Prostate gland (tissue), 2 donors: Measurements from ENCODE around the gene MTARC2. TPM values are rescaled to one million over a fixed set of nuclear protein-coding genes. Genes with fewer than 3 reads are reported as not detected.

Experiments used
- DNase-seq: peaks from one replicate; pipeline ENCODE4 v3.0.0-alpha.2; 2019; ENCODE audit warnings: low spot score
- H3K27ac ChIP-seq, 2 donors: fragments of 200-600 bp; sonication (generic); 2 replicates each; pipeline ENCODE4 v1.5.1; 2017 to 2019
- H3K27me3 ChIP-seq: fragments of 200-600 bp; sonication (generic); replicated peaks from 2 replicates; pipeline ENCODE4 v1.5.1; 2019; ENCODE audit not compliant: insufficient read depth
- H3K36me3 ChIP-seq, 2 donors: fragments of 200-600 bp; sonication (generic); 1 replicate in 1 of 2; 2 replicates in 1 of 2; pipeline versions ENCODE4 v1.5.1 to v1.8.1; 2017 to 2019
- H3K4me1 ChIP-seq: fragments of 200-600 bp; sonication (generic); replicated peaks from 2 replicates; pipeline ENCODE4 v1.5.1; 2019
- H3K4me3 ChIP-seq, 2 donors: fragments of 200-600 bp; sonication (generic); 2 replicates each; pipeline ENCODE4 v1.5.1; 2017 to 2019
- H3K9me3 ChIP-seq: fragments of 200-600 bp; sonication (generic); 2 replicates; pipeline ENCODE4 v1.5.1; 2017
- POLR2A ChIP-seq: fragments of 450-650 bp; IDR thresholded peaks from one replicate; pipeline ENCODE4 v1.6.1; 2016; ENCODE audit warnings: antibody characterized with exemption, mild to moderate bottlenecking
- POLR2AphosphoS5 ChIP-seq: sonication (generic); formaldehyde crosslinking; IDR thresholded peaks from one replicate; pipeline ENCODE4 v1.6.1; 2017; ENCODE audit warnings: antibody characterized with exemption
- WGBS: methylation state at CpG from one replicate; pipeline ENCODE4 v1.1.5; 2018; 5-methylcytosine and 5-hydroxymethylcytosine counted together
- intact Hi-C: fragments of 100-400 bp; cut with DNase I; formaldehyde crosslinking; loops from one replicate; pipeline ENCODE4 v1.14.2; 2022
- total RNA-seq, 2 donors: library from RNA; depleted of rRNA; stranded (reverse); fragments of >200 nt; gene quantifications; one replicate each; pipeline ENCODE4 v1.1.0, GENCODE V29; 2016
- TF ChIP-seq, protein P1 (sequence below), 4 experiments: fragments of 200-600 bp in 2 of 4; fragments of 450-650 bp in 2 of 4; sonication (generic) in 2 of 4; IDR thresholded peaks; 1 replicate in 3 of 4; 2 replicates in 1 of 4; pipeline ENCODE4 v1.5.1; 2016 to 2019; ENCODE audit warnings: antibody characterized with exemption in 4 of 4, mild to moderate bottlenecking in 2 of 4, moderate library complexity in 2 of 4

The MTARC2 gene
- total RNA-seq, 2 donors from 2014 or later, result 22.2 to 44.4 TPM

DNA sequence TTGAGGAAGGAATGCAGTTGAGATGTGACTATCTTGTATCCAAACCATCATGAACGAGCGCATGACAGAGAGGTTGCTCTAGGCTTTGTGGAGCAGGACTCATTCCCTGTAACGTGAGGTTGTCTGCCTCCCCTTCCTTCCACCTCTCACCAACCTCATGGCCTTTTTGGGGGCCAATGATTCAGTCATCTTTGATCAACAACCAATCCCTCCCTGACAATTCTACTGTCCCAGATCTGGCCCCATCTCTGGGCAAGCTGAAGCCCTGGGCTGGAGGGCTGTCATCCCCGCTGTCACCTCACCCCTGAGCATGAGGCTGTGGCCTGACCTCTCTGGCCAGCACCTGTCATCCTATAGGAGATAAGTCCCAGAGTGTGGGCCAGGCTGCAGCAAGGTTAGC is 58.3 kb downstream of the MTARC2 start:
- no peaks in the 10 kb centered on the region for H3K36me3 ChIP-seq
- intact Hi-C loops, result no loop called here
- H3K4me1 ChIP-seq, result no peaks in the 10 kb centered on the region
- no peak for DNase-seq
- no peak overlapping the region for H3K4me3 ChIP-seq
- 98% methylated on average over 4 of the region's 4 CpGs for WGBS
- no peaks in the 10 kb centered on the region for H3K27me3 ChIP-seq
- no peak overlapping the region for H3K27ac ChIP-seq
- TF ChIP-seq, protein P1, sequence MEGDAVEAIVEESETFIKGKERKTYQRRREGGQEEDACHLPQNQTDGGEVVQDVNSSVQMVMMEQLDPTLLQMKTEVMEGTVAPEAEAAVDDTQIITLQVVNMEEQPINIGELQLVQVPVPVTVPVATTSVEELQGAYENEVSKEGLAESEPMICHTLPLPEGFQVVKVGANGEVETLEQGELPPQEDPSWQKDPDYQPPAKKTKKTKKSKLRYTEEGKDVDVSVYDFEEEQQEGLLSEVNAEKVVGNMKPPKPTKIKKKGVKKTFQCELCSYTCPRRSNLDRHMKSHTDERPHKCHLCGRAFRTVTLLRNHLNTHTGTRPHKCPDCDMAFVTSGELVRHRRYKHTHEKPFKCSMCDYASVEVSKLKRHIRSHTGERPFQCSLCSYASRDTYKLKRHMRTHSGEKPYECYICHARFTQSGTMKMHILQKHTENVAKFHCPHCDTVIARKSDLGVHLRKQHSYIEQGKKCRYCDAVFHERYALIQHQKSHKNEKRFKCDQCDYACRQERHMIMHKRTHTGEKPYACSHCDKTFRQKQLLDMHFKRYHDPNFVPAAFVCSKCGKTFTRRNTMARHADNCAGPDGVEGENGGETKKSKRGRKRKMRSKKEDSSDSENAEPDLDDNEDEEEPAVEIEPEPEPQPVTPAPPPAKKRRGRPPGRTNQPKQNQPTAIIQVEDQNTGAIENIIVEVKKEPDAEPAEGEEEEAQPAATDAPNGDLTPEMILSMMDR (IDR thresholded peaks at IDR 0.05), result no peak
- no peaks in the 10 kb centered on the region for H3K9me3 ChIP-seq

DNA sequence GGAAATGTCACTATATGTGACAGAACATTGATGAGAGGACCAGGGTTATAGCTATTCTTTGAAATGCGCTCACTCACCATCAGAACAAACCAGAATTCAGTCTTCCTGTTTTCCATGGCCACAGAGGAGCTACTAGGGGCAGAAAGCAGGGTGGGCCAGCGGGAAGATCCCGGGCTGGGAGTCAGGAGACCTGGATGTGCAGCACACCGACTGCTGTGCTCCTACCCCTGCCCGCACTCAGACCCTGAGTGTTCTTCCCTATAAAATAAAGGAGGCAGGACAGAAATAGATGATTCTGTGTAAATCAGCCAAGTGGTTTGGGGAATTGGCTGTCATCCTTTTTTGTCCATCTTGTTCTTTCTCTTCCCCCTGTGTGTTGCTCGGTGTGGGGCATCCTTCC is 59.6 kb downstream of the MTARC2 start:
- H3K4me1 ChIP-seq, result no peaks in the 10 kb centered on the region
- no peak overlapping the region for H3K4me3 ChIP-seq
- 54% methylated on average over 6 of the region's 6 CpGs for WGBS
- intact Hi-C loops, result no loop called here
- no peaks in the 10 kb centered on the region for H3K9me3 ChIP-seq
- H3K27me3 ChIP-seq, result no peaks in the 10 kb centered on the region
- no peak for TF ChIP-seq POLR2AphosphoS5
- TF ChIP-seq, protein P1 (IDR thresholded peaks at IDR 0.05), result no peak
- no peak for TF ChIP-seq POLR2A
- DNase-seq, result no peak
- no peaks in the 10 kb centered on the region for H3K36me3 ChIP-seq
- no peak overlapping the region for H3K27ac ChIP-seq

DNA sequence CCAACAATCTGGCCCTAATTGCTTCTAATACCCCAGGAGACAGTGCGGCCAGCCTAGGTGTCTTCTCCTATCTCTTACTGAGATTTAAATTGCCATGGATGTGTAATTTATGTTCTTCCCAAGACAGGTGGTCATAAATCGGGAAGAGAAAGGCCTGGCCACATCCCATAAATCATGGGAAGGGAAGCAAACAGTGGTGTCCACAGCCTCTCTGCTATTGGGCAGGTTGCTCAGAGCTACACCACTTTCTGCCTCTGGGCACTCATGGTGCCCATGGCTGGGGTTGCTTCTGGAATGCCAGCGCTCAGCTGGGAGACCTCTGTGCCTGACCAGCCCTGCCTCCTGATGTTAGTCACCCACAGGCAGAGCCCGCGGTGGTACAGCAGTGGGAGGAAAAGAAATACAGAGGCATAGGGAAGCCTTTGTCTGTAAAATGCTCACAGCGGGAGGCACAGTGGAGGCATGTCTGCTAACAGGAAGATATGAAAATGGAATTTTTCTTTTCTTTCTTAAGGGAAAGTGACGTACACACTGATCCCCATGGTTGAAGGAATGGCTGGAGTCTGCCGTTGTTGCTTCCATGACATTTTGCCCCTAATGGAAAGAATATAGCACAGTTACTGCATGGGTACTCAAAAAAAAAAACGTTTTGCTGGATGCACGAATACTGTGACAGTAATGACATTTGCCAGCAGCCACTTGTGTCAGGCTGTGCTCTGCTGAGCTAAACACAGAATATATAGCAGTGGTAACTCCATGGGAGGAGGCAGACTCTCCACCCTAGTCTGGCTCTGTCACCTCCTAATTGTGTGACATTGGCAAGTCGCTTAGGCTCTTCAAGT is 60.4 kb downstream of the MTARC2 start:
- H3K4me1 ChIP-seq, result no peaks in the 10 kb centered on the region
- intact Hi-C loops, result no loop called here
- no peak overlapping the region for H3K27ac ChIP-seq
- WGBS, result 58% methylated on average over 11 of the region's 11 CpGs
- TF ChIP-seq POLR2AphosphoS5 (no peak), POLR2A (no peak)
- TF ChIP-seq, protein P1 (IDR thresholded peaks at IDR 0.05), result no peak
- H3K4me3 ChIP-seq, result no peak overlapping the region
- H3K36me3 ChIP-seq, result no peaks in the 10 kb centered on the region
- DNase-seq, result no peak
- no peaks in the 10 kb centered on the region for H3K9me3 ChIP-seq
- no peaks in the 10 kb centered on the region for H3K27me3 ChIP-seq

DNA sequence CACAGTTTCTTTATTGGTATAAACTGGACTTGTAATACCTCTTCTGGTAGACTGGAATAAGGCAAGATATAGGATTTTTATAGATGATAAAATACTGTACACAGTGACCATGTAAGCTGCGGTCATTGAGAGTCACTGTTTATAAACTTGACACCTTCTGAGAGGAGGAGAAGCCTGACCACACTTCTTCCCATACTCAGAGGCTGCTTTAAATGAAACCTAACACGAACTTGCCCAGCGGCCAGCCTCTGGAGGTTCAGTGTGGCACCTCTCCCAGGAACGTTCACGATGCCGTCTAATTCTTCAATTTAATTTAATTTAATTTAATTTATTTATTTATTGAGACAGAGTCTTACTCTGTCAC is 61.0 kb downstream of the MTARC2 start:
- Histone ChIP-seq H3K4me1 (no peaks in the 10 kb centered on the region), H3K4me3 (no peak overlapping the region), H3K27ac (no peak overlapping the region), H3K27me3 (no peaks in the 10 kb centered on the region), H3K36me3 (no peaks in the 10 kb centered on the region), H3K9me3 (no peaks in the 10 kb centered on the region)
- 84% methylated on average over 6 of the region's 6 CpGs for WGBS
- intact Hi-C loops, result no loop called here
- DNase-seq, result no peak
- TF ChIP-seq POLR2AphosphoS5 (no peak), POLR2A (no peak)
- TF ChIP-seq, protein P1 (IDR thresholded peaks at IDR 0.05), result no peak

DNA sequence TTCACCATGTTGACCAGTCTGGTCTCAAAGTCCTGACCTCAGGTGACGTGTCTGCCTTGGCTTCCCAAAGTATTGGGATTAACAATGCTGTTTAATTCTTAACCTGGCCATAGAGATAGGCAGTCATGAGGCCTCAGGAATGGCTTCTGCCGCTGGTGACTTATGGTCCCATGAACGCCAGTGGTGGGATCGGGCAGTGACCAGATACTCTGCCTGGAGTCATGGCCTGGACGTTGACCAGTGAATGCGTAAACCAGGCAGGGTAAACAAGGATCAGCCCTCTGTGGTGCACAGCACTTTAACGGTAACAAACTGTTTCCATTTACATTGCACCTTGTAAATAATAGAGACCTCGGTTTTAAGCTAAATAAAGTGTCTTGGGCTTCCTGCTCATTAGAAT is 61.6 kb downstream of the MTARC2 start:
- Histone ChIP-seq H3K4me3 (no peak overlapping the region), H3K4me1 (no peaks in the 10 kb centered on the region), H3K36me3 (no peaks in the 10 kb centered on the region), H3K9me3 (no peaks in the 10 kb centered on the region), H3K27me3 (no peaks in the 10 kb centered on the region), H3K27ac (no peak overlapping the region)
- TF ChIP-seq, protein P1 (IDR thresholded peaks at IDR 0.05), result no peak
- TF ChIP-seq POLR2A (no peak), POLR2AphosphoS5 (no peak)
- intact Hi-C loops, result loop anchor here (5.0 to 10.0 kb wide), 2 partner anchors 395 to 628 kb away; no protein-coding TSS in a partner anchor
- WGBS, result 79% methylated on average over 8 of the region's 8 CpGs
- DNase-seq, result no peak
